HepG2 (cell line): Measurements from ENCODE around the gene VEZT. TPM values are rescaled to one million over a fixed set of nuclear protein-coding genes. Genes with fewer than 3 reads are reported as not detected.
A peak's percentile ranks its signal among the peaks of the same experiment; 100 is the strongest.

Experiments used
- ATAC-seq: fragments of 200-7000 bp; cut with Tn5 transposase; 3 replicates; pipeline ENCODE4 v1.9.1; 2020; ENCODE audit warnings: mild to moderate bottlenecking, moderate library complexity
- BruUV-seq: library from RNA; stranded (reverse); fragments of 400-500 nt; replicated peaks from 2 replicates; lab custom pipeline; 2021; lab: Mats Ljungman, UMichigan
- CTCF ChIA-PET: fragments of 300-600 bp; formaldehyde crosslinking; extraction: SDS; loops from one replicate; lab custom pipeline; 2021; ENCODE audit warnings: low total read pairs, inconsistent platforms, low intra/inter-chr PET ratio; lab: Yijun Ruan, JAX
- POLR2A ChIA-PET: fragments of 350-600 bp; sonication (Branson Sonifier 250); formaldehyde crosslinking; loops from one replicate; lab custom pipeline; 2020; ENCODE audit warnings: antibody characterized with exemption, inconsistent platforms; lab: Yijun Ruan, JAX
- DNase-seq: peaks from one replicate; pipeline ENCODE4 v3.0.0-alpha.2; 2015; ENCODE audit warnings: low spot score
- FAIRE-seq: peaks from 3 replicates; lab custom pipeline; 2011; peaks lifted over from hg19 to GRCh38; lab: Jason Lieb, UNC
- H2AFZ ChIP-seq: one replicate; pipeline ENCODE4 v1.6.1; 2011; ENCODE audit warnings: low read length, inconsistent platforms
- H3K27ac ChIP-seq: fragments of 300-600 bp; 3 replicates; pipeline ENCODE4 v1.8.0; 2011; ENCODE audit warnings: mixed run types, mild to moderate bottlenecking, mixed read lengths, low read length, inconsistent platforms; ENCODE audit not compliant: insufficient read depth; ENCODE audit errors: extremely low read length
- H3K27me3 ChIP-seq, 2 experiments: fragments of 200-600 bp in 1 of 2; 2 replicates in 1 of 2; 3 replicates in 1 of 2; pipeline versions ENCODE4 v1.6.0 to v1.8.0; 2011; ENCODE audit warnings: low read length in 2 of 2, mild to moderate bottlenecking in 2 of 2, moderate library complexity in 2 of 2, inconsistent platforms in 1 of 2; ENCODE audit not compliant: insufficient read depth in 2 of 2, control insufficient read depth in 1 of 2
- H3K36me3 ChIP-seq, 2 experiments: fragments of 200-600 bp in 1 of 2; replicated peaks in 1 of 2; 2 replicates in 1 of 2; 3 replicates in 1 of 2; pipeline versions ENCODE4 v1.5.1 to v1.8.0; 2011; ENCODE audit warnings: low read length in 2 of 2, inconsistent platforms in 1 of 2; ENCODE audit not compliant: insufficient read depth in 2 of 2, control insufficient read depth in 1 of 2
- H3K4me1 ChIP-seq: 2 replicates; pipeline ENCODE4 v1.5.1; 2012; ENCODE audit warnings: low read length, inconsistent platforms; ENCODE audit not compliant: insufficient read depth
- H3K4me2 ChIP-seq: 2 replicates; pipeline ENCODE4 v1.6.0; 2011; ENCODE audit warnings: low read depth, low read length, inconsistent platforms
- H3K4me3 ChIP-seq, 3 experiments: fragments of 200-600 bp in 1 of 3; sonication (generic), shearing (Covaris generic) in 1 of 3; replicated peaks in 1 of 3; 2 replicates each; pipeline ENCODE4 v1.5.1; 2011 to 2016; ENCODE audit warnings: low read length in 3 of 3, inconsistent platforms in 2 of 3, low read depth in 2 of 3, mild to moderate bottlenecking in 2 of 3, control low read depth in 1 of 3, mixed read lengths in 1 of 3; ENCODE audit not compliant: insufficient read depth in 1 of 3
- H3K79me2 ChIP-seq: one replicate; pipeline ENCODE4 v1.6.1; 2011; ENCODE audit warnings: low read length, inconsistent platforms; ENCODE audit not compliant: insufficient read depth
- H3K9ac ChIP-seq: 2 replicates; pipeline ENCODE4 v1.6.0; 2011; ENCODE audit warnings: mild to moderate bottlenecking, low read depth, low read length, inconsistent platforms; ENCODE audit not compliant: insufficient read depth
- H3K9me3 ChIP-seq: 2 replicates; pipeline ENCODE4 v1.5.1; 2012; ENCODE audit warnings: mild to moderate bottlenecking, low read length
- H4K20me1 ChIP-seq: 2 replicates; pipeline ENCODE4 v1.6.0; 2011; ENCODE audit warnings: inconsistent platforms, mild to moderate bottlenecking, low read length, moderate library complexity; ENCODE audit not compliant: insufficient read depth
- AKAP8 ChIP-seq: sonication (generic); formaldehyde crosslinking; IDR thresholded peaks from 2 replicates; pipeline ENCODE4 v1.5.1; 2020; ENCODE audit warnings: mild to moderate bottlenecking, missing genetic modification reagents
- CAMTA2 ChIP-seq: sonication (generic); formaldehyde crosslinking; IDR thresholded peaks from 2 replicates; pipeline ENCODE4 v1.4.0; 2020; ENCODE audit warnings: mild to moderate bottlenecking, missing genetic modification reagents, borderline replicate concordance
- HNF4A ChIP-seq: sonication (generic); formaldehyde crosslinking; IDR thresholded peaks from 2 replicates; pipeline ENCODE4 v1.4.0; 2020; ENCODE audit warnings: missing genetic modification reagents
- MLLT10 ChIP-seq: sonication (generic); formaldehyde crosslinking; IDR thresholded peaks from 2 replicates; pipeline ENCODE4 v1.4.0; 2020; ENCODE audit warnings: missing genetic modification reagents
- ZBTB43 ChIP-seq: sonication (generic); formaldehyde crosslinking; conservative IDR thresholded peaks from 2 replicates; pipeline ENCODE4 v1.4.0; 2020; ENCODE audit warnings: missing genetic modification reagents
- ZBTB46 ChIP-seq: sonication (generic); formaldehyde crosslinking; IDR thresholded peaks from 2 replicates; pipeline ENCODE4 v1.4.0; 2020; ENCODE audit warnings: mild to moderate bottlenecking, missing genetic modification reagents, borderline replicate concordance
- ZFP90 ChIP-seq: sonication (generic); formaldehyde crosslinking; IDR thresholded peaks from 2 replicates; pipeline ENCODE4 v1.8.0; 2022; ENCODE audit warnings: missing genetic modification reagents, mild to moderate bottlenecking, inconsistent platforms, borderline replicate concordance
- ZFY ChIP-seq: sonication (generic); formaldehyde crosslinking; IDR thresholded peaks from 2 replicates; pipeline ENCODE4 v1.4.0; 2020; ENCODE audit warnings: missing genetic modification reagents
- ZNF34 ChIP-seq: sonication (generic); formaldehyde crosslinking; IDR thresholded peaks from 2 replicates; pipeline ENCODE4 v1.4.0; 2020; ENCODE audit warnings: mild to moderate bottlenecking, missing genetic modification reagents, borderline replicate concordance
- ZNF567 ChIP-seq: sonication (generic); formaldehyde crosslinking; IDR thresholded peaks from 2 replicates; pipeline ENCODE4 v1.8.1; 2023; ENCODE audit warnings: mild to moderate bottlenecking, missing genetic modification reagents, borderline replicate concordance
- ZNF652 ChIP-seq: IDR thresholded peaks from 2 replicates; pipeline ENCODE4 v1.6.1; 2016; ENCODE audit warnings: low read depth, borderline replicate concordance
- ZNF670 ChIP-seq: sonication (generic); formaldehyde crosslinking; IDR thresholded peaks from 2 replicates; pipeline ENCODE4 v1.8.0; 2022; ENCODE audit warnings: mild to moderate bottlenecking, missing genetic modification reagents, borderline replicate concordance
- WGBS: methylation state at CpG from one replicate; pipeline ENCODE4 v1.1.6; 2017; ENCODE audit warnings: low lambda C conversion rate; 5-methylcytosine and 5-hydroxymethylcytosine counted together
- in situ Hi-C: cut with HindIII; loops from 2 replicates; pipeline ENCODE4 v1.10.0; 2017; ENCODE audit warnings: low pct_unique_long_range_greater_than_20kb; ENCODE audit not compliant: extremely low pct_ligation_motif_present
- intact Hi-C: fragments of 100-400 bp; cut with micrococcal nuclease; formaldehyde crosslinking; loops from one replicate; pipeline ENCODE4 v1.10.0; 2022; ENCODE audit not compliant: unreplicated experiment
- polyA plus RNA-seq, 8 experiments: library from polyadenylated mRNA; depleted of rRNA in 3 of 8; stranded (reverse) in 7 of 8; unstranded in 1 of 8; fragments of >200 nt; fragmentation: Illumina TruSeq in 4 of 8; extraction: Trizol in 4 of 8; gene quantifications; 2 replicates each; pipeline versions ENCODE4 v1.2.1 to v1.2.3, GENCODE V29; 2011 to 2016; ENCODE audit warnings: low read depth in 4 of 8, missing spikeins in 1 of 8, mixed read lengths in 1 of 8; ENCODE audit not compliant: insufficient read depth in 1 of 8
- total RNA-seq, 5 experiments: library from RNA; depleted of rRNA; stranded (reverse); fragments of >200 nt; fragmentation: Illumina TruSeq; extraction: Trizol; gene quantifications; 2 replicates each; pipeline ENCODE4 v1.2.3, GENCODE V29; 2016; ENCODE audit warnings: low read depth in 1 of 5

The VEZT gene
- total and polyA plus RNA-seq, 2 of the 13 experiments (the other 11 are each of a cell fraction or from before 2014, with no cell fraction given) = 35.5 to 51.6 TPM

- peak; percentile 81 for TF ChIP-seq ZNF652 (CRISPR knock-in tag)
Observed at GRCh38 chr12:95227818-95228356, 10.3 kb downstream of the VEZT start (continued).

GRCh38 chr12:95228617-95229016 lies 11.0 kb downstream of the VEZT start:
- no peaks in the 10 kb centered on the region for H3K27me3 ChIP-seq
- POLR2A ChIA-PET = no interaction called here
- CTCF ChIA-PET = no interaction called here
- no peak overlapping the region for H3K9ac ChIP-seq
- 0 out of 2 replicates have a peak, but pooled peaks cover 2% of the 10 kb centered on the region for H4K20me1 ChIP-seq
- no TSS peak for BruUV-seq
- no peak overlapping the region for H3K4me3 ChIP-seq
- TF ChIP-seq ZFY (CRISPR knock-in tag) (no peak), AKAP8 (no peak), ZNF34 (no peak), HNF4A (no peak), ZNF567 (CRISPR knock-in tag) (no peak), ZNF670 (CRISPR knock-in tag) (no peak), MLLT10 (CRISPR knock-in tag) (no peak), CAMTA2 (CRISPR knock-in tag) (no peak), ZFP90 (no peak), ZBTB46 (CRISPR knock-in tag) (no peak), ZBTB43 (CRISPR knock-in tag) (no peak)
- WGBS = 96% methylated on average over 2 of the region's 2 CpGs
- peaks cover 3 to 8% of the 10 kb centered on the region in 2 experiments; a peak in 3 of 5 replicates for H3K36me3 ChIP-seq
- H3K27ac ChIP-seq = no peak overlapping the region
- DNase-seq (no peak), ATAC-seq (no peak), FAIRE-seq (no peak)
- in situ Hi-C loops (no loop called here), intact Hi-C loops (no loop called here)
- H3K9me3 ChIP-seq = no peaks in the 10 kb centered on the region
- H3K4me1 ChIP-seq = peaks cover 31% of the 10 kb centered on the region
- no peak overlapping the region for H2AFZ ChIP-seq
- no peak overlapping the region for H3K4me2 ChIP-seq
- H3K79me2 ChIP-seq = peaks cover 77% of the 10 kb centered on the region
